B cell (primary cell): Measurements from ENCODE around the gene ATP6V1D. TPM values are rescaled to one million over a fixed set of nuclear protein-coding genes. Genes with fewer than 3 reads are reported as not detected.
"Not testable (repeated sequence)": the region's sequence is repeated elsewhere in the genome, so short reads cannot be mapped to it uniquely, and the experiment has no call there.

Experiments used
- ATAC-seq: fragments of 200-7000 bp; cut with Tn5 transposase; one replicate; pipeline ENCODE4 v1.10.0; 2021; ENCODE audit warnings: low read depth, mild to moderate bottlenecking, moderate number of reproducible peaks, moderate library complexity
- CTCF ChIA-PET: fragments of 350-600 bp; sonication (Branson Sonifier 250); formaldehyde crosslinking; loops from one replicate; lab custom pipeline; 2021; ENCODE audit warnings: antibody characterized with exemption, inconsistent platforms; lab: Charles Lee
- POLR2A ChIA-PET: fragments of 350-600 bp; sonication (Branson Sonifier 250); formaldehyde crosslinking; loops from one replicate; lab custom pipeline; 2021; ENCODE audit warnings: antibody characterized with exemption; lab: Charles Lee
- DNase-seq: peaks from one replicate; pipeline ENCODE4 v3.0.0; 2013
- H2AFZ ChIP-seq: 2 replicates; pipeline ENCODE4 v1.6.1; 2012; ENCODE audit warnings: mild to moderate bottlenecking, low read depth, low read length; ENCODE audit not compliant: insufficient read depth, poor library complexity, severe bottlenecking
- H3K27ac ChIP-seq, 2 donors: 1 replicate in 1 of 2; 2 replicates in 1 of 2; pipeline ENCODE4 v1.5.1; 2012 to 2013; ENCODE audit warnings: low read length in 2 of 2, mild to moderate bottlenecking in 2 of 2, moderate library complexity in 1 of 2
- H3K27me3 ChIP-seq, 4 experiments: fragments of 200-600 bp in 1 of 4; sonication (generic) in 1 of 4; replicated peaks in 1 of 4; 1 replicate in 2 of 4; 2 replicates in 2 of 4; pipeline versions ENCODE4 v1.6.1 to v1.7.0; 2013 to 2016; ENCODE audit warnings: low read length in 3 of 4, mild to moderate bottlenecking in 2 of 4, mixed read lengths in 1 of 4, moderate library complexity in 1 of 4; ENCODE audit not compliant: insufficient read depth in 4 of 4, control insufficient read depth in 3 of 4; ENCODE audit errors: control extremely low read depth in 1 of 4
- H3K36me3 ChIP-seq, 2 experiments: replicated peaks in 1 of 2; 1 replicate in 1 of 2; 2 replicates in 1 of 2; pipeline versions ENCODE4 v1.6.1 to v1.7.1; 2013; ENCODE audit warnings: low read length in 1 of 2; ENCODE audit not compliant: insufficient read depth in 2 of 2, control insufficient read depth in 1 of 2; ENCODE audit errors: control extremely low read depth in 1 of 2, extremely low read depth in 1 of 2
- H3K4me1 ChIP-seq, 2 donors: fragments of 200-600 bp in 1 of 2; sonication (generic) in 1 of 2; 1 replicate in 1 of 2; 2 replicates in 1 of 2; pipeline versions ENCODE4 v1.5.1 to v1.6.1; 2013 to 2017; ENCODE audit warnings: low read length in 2 of 2; ENCODE audit not compliant: control insufficient read depth in 2 of 2, insufficient read depth in 2 of 2
- H3K4me2 ChIP-seq: replicated peaks from 2 replicates; pipeline ENCODE3; 2012; ENCODE audit warnings: mild to moderate bottlenecking, low read depth, low read length; ENCODE audit not compliant: poor library complexity, severe bottlenecking
- H3K4me3 ChIP-seq, 5 experiments: fragments of 200-600 bp in 1 of 5; sonication (generic) in 1 of 5; 1 replicate in 3 of 5; 2 replicates in 2 of 5; pipeline versions ENCODE4 v1.5.1 to v1.7.0; 2011 to 2016; ENCODE audit warnings: low read length in 4 of 5, mild to moderate bottlenecking in 4 of 5, low read depth in 2 of 5, control low read depth in 1 of 5, moderate library complexity in 1 of 5; ENCODE audit not compliant: insufficient read depth in 1 of 5; ENCODE audit errors: control extremely low read depth in 1 of 5, extremely low read depth in 1 of 5
- H3K79me2 ChIP-seq: fragments of 200-600 bp; sonication (generic); one replicate; pipeline ENCODE4 v1.6.0; 2016; ENCODE audit warnings: low read length; ENCODE audit not compliant: control insufficient read depth, insufficient read depth
- H3K9ac ChIP-seq: fragments of 200-600 bp; sonication (generic); 2 replicates; pipeline ENCODE4 v1.6.1; 2017; ENCODE audit warnings: mild to moderate bottlenecking, low read length, moderate library complexity
- H3K9me3 ChIP-seq, 3 donors: one replicate each; pipeline versions ENCODE4 v1.6.1 to v1.7.1; 2013; ENCODE audit warnings: low read length in 2 of 3; ENCODE audit not compliant: control insufficient read depth in 2 of 3, insufficient read depth in 1 of 3; ENCODE audit errors: control extremely low read depth in 1 of 3
- H4K20me1 ChIP-seq: 2 replicates; pipeline ENCODE4 v1.6.0; 2012; ENCODE audit warnings: mild to moderate bottlenecking, low read length; ENCODE audit not compliant: insufficient read depth, control insufficient read depth, poor library complexity, severe bottlenecking
- H3K27ac Mint-ChIP-seq: one replicate; pipeline ENCODE4 v1.8.0; 2021; ENCODE audit warnings: mixed read lengths
- H3K27me3 Mint-ChIP-seq: one replicate; pipeline ENCODE4 v1.8.0; 2021; ENCODE audit warnings: mixed read lengths
- H3K4me1 Mint-ChIP-seq: one replicate; pipeline ENCODE4 v1.8.0; 2021; ENCODE audit warnings: mixed read lengths
- H3K4me3 Mint-ChIP-seq: one replicate; pipeline ENCODE4 v1.8.0; 2021; ENCODE audit warnings: mixed read lengths
- H3K9me3 Mint-ChIP-seq: one replicate; pipeline ENCODE4 v1.8.0; 2022; ENCODE audit warnings: mixed read lengths; ENCODE audit not compliant: insufficient read depth
- EZH2 ChIP-seq: IDR thresholded peaks from 2 replicates; pipeline ENCODE4 v1.6.1; 2012; ENCODE audit warnings: borderline replicate concordance, low read depth, mild to moderate bottlenecking, moderate library complexity, low read length; ENCODE audit not compliant: insufficient read depth, poor library complexity, severe bottlenecking
- WGBS: methylation state at CpG from one replicate; pipeline ENCODE4 v1.1.5; 2013; ENCODE audit warnings: missing lambda C conversion rate; ENCODE audit not compliant: insufficient coverage; 5-methylcytosine and 5-hydroxymethylcytosine counted together
- intact Hi-C: fragments of 100-400 bp; cut with micrococcal nuclease; formaldehyde crosslinking; loops from one replicate; pipeline ENCODE4 v1.10.0; 2022
- polyA plus RNA-seq: library from polyadenylated mRNA; depleted of rRNA; stranded (reverse); fragments of >200 nt; gene quantifications from 2 replicates; pipeline ENCODE4 v1.2.3, GENCODE V29; 2012
- total RNA-seq, 2 donors: library from RNA; stranded (reverse); fragments of 120-200 nt in 1 of 2; gene quantifications; 1 replicate in 1 of 2; 2 replicates in 1 of 2; pipeline versions ENCODE4 v1.2.3 to v1.2.4, GENCODE V29; 2013 to 2022
- TF ChIP-seq, protein P1 (sequence below): fragments of 200-600 bp; IDR thresholded peaks from one replicate; pipeline ENCODE4 v1.8.0; 2022; ENCODE audit warnings: antibody characterized with exemption, mild to moderate bottlenecking

ATP6V1D gene
- total and polyA plus RNA-seq, 2 donors (not counting 1 experiment from before 2014, with no cell fraction given): 6.4 to 35.3 TPM

DNA sequence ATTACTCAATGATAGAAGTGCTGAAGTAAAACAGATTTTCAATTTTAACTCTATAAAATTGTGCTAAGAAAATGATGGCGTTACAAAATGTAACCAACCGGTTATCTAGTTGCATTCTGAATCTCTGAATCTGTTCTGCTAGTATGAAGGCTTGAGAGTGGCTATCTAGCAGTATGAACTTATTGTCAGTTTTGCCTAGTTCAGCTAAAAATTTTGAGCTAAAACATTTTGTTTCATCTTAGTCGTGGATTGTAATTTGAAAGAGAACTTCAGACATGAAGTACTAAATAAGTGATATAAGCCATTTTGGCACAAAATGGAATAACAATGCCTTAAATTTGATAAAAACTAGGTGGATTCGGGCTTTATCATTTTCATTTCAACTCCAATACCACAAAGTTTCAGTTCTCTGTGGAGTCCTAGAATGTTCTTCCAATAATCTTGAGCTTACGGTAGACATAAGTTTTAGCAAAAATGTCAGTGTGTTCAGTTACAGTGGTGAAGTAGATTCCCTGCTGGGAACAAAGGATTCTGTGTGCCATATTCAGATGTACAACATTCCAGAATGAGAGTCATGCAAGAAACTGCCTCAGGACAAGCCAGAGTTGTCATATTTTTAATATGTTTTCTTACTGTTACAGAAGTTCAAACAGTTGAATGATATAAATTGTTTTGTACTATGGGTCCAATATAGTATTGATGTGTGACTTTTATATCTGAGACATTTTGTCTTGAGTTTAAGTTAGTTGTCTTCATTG lies 28.1 kb downstream of the ATP6V1D start:
- CTCF ChIA-PET: interaction anchor here (0.6 kb wide), 1 partner anchor 9 kb away, joined by 5 read pairs; no protein-coding TSS in a partner anchor
- H3K36me3 ChIP-seq: peaks cover 13 to 45% of the 10 kb centered on the region in 2 experiments

DNA sequence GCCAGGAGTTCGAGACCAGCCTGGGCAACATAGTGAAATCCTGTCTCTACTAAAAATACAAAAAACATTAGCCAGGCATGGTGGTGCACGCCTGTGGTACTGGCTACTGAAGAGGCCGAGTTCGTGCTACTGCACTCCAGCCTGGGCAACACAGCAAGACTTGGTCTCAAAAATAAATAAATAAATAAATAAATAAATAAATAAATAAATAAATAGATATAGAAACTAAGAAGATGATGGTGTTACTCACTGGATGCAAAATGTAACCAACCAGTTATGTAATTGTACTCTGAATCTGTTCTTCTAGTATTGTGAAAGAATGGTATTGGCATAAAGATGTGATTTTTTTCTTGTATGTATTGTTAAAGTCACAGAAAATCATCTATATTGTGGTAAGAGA lies 29.9 kb downstream of the ATP6V1D start:
- H4K20me1 ChIP-seq, CTCF ChIA-PET, H3K27ac ChIP-seq, H3K9me3 ChIP-seq, H3K27me3 Mint-ChIP-seq, POLR2A ChIA-PET, H3K4me1 ChIP-seq, H3K27ac Mint-ChIP-seq, DNase-seq, intact Hi-C loops, H3K9ac ChIP-seq, H3K4me3 ChIP-seq, H3K27me3 ChIP-seq, H3K4me2 ChIP-seq, H3K79me2 ChIP-seq, H3K4me3 Mint-ChIP-seq, H2AFZ ChIP-seq, H3K9me3 Mint-ChIP-seq, ATAC-seq, H3K4me1 Mint-ChIP-seq: not testable (repeated sequence)
- WGBS: 100% methylated on average over 1 of the region's 4 CpGs
- peaks cover 10 to 35% of the 10 kb centered on the region in 2 experiments for H3K36me3 ChIP-seq

More for the DNA sequence above, 28.1 kb downstream of the ATP6V1D start:
- H3K79me2 ChIP-seq: no peaks in the 10 kb centered on the region
- Mint-ChIP-seq H3K9me3 (no peaks in the 10 kb centered on the region), H3K27ac (no peak overlapping the region), H3K27me3 (no peaks in the 10 kb centered on the region), H3K4me1 (no peaks in the 10 kb centered on the region), H3K4me3 (no peak overlapping the region)
- no peak overlapping the region for H3K4me2 ChIP-seq
- no peak overlapping the region for H3K9ac ChIP-seq
- TF ChIP-seq, protein P1, sequence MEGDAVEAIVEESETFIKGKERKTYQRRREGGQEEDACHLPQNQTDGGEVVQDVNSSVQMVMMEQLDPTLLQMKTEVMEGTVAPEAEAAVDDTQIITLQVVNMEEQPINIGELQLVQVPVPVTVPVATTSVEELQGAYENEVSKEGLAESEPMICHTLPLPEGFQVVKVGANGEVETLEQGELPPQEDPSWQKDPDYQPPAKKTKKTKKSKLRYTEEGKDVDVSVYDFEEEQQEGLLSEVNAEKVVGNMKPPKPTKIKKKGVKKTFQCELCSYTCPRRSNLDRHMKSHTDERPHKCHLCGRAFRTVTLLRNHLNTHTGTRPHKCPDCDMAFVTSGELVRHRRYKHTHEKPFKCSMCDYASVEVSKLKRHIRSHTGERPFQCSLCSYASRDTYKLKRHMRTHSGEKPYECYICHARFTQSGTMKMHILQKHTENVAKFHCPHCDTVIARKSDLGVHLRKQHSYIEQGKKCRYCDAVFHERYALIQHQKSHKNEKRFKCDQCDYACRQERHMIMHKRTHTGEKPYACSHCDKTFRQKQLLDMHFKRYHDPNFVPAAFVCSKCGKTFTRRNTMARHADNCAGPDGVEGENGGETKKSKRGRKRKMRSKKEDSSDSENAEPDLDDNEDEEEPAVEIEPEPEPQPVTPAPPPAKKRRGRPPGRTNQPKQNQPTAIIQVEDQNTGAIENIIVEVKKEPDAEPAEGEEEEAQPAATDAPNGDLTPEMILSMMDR: no peak
- TF ChIP-seq EZH2: no peak
- no peak for DNase-seq
- H3K4me3 ChIP-seq: no peak overlapping the region
- no peaks in the 10 kb centered on the region for H3K4me1 ChIP-seq
- no peaks in the 10 kb centered on the region for H4K20me1 ChIP-seq
- no peak for ATAC-seq
- POLR2A ChIA-PET: no interaction called here
- no peaks in the 10 kb centered on the region for H3K27me3 ChIP-seq
- no peak overlapping the region for H2AFZ ChIP-seq
- intact Hi-C loops: no loop called here
- no peak overlapping the region for H3K27ac ChIP-seq
- 100% methylated on average over 2 of the region's 5 CpGs for WGBS
- no peaks in the 10 kb centered on the region for H3K9me3 ChIP-seq
